ENCODE data around the gene LIMS2. TPM values are rescaled to one million over a fixed set of nuclear protein-coding genes. Genes with fewer than 3 reads are reported as not detected.

LIMS2 gene
- total and polyA plus RNA-seq, 2 of the 8 experiments (the other 6 are each of a cell fraction or from before 2014, with no cell fraction given) = 3.3 to 4.8 TPM

- DNase-seq (ENCODE audit: low read depth in 1 of 2, low spot score in 2 of 2) = no peak
- no peaks in the 10 kb centered on the region for H3K27me3 ChIP-seq (replicated peaks in 1 of 4; ENCODE audit: control insufficient read depth in 3 of 4, extremely low read depth in 1 of 4, insufficient read depth in 3 of 4, low read length in 3 of 4)
- no peak overlapping the region for H3K27ac ChIP-seq (ENCODE audit: low read depth, low read length)
- no peak overlapping the region for H4K91ac ChIP-seq (replicated peaks; ENCODE audit: insufficient read length, low read length)
- no peak overlapping the region for H2BK5ac ChIP-seq (ENCODE audit: low read depth, low read length)
- no peak for FAIRE-seq
- no peak overlapping the region for H3K14ac ChIP-seq (ENCODE audit: insufficient read length)
- ChIA-PET CTCF (ENCODE audit: partially characterized antibody) (no interaction called here), POLR2A (ENCODE audit: partially characterized antibody) (no interaction called here)
- H3K56ac ChIP-seq (replicated peaks; ENCODE audit: insufficient read length, low read depth, low read length) = no peak overlapping the region
- no peak overlapping the region for H2BK15ac ChIP-seq (ENCODE audit: low read length)
- no peaks in the 10 kb centered on the region for H3K9me3 ChIP-seq (ENCODE audit: insufficient read depth in 2 of 2, low read depth in 1 of 2, low read length in 1 of 2)
- H3K23ac ChIP-seq (ENCODE audit: insufficient read length) = no peak overlapping the region
- H3K23me2 ChIP-seq (ENCODE audit: low read depth, low read length) = no peaks in the 10 kb centered on the region
- H2BK12ac ChIP-seq (ENCODE audit: low read depth, low read length) = no peak overlapping the region
- no peak overlapping the region for H3K18ac ChIP-seq (ENCODE audit: extremely low read depth, low read length)
- H4K20me1 ChIP-seq (replicated peaks in 1 of 2; ENCODE audit: control insufficient read depth in 1 of 2, insufficient read depth in 2 of 2, low read length in 2 of 2) = peaks cover 0 to 4% of the 10 kb centered on the region in 2 experiments
- H2BK20ac ChIP-seq (ENCODE audit: low read length) = no peak overlapping the region
- no peak overlapping the region for H4K8ac ChIP-seq (ENCODE audit: extremely low read depth, insufficient read depth, low read length)
- no peak overlapping the region for H3K4me3 ChIP-seq (ENCODE audit: extremely low read depth in 1 of 4, insufficient read depth in 2 of 4, low read depth in 3 of 4, low read length in 4 of 4)
- no peaks in the 10 kb centered on the region for H3K4me1 ChIP-seq (replicated peaks in 1 of 4; ENCODE audit: control insufficient read depth in 3 of 4, insufficient read depth in 4 of 4, low read length in 3 of 4)
- no peak overlapping the region for H3K4ac ChIP-seq (replicated peaks; ENCODE audit: insufficient read length, low read depth, low read length)
- no peaks in the 10 kb centered on the region for H3K79me1 ChIP-seq (ENCODE audit: low read depth, low read length)
- 96% methylated on average over 6 of the region's 6 CpGs; no CpG with 5 or more reads in 1 of the 2 experiments for WGBS, 2 experiments (ENCODE audit: extremely low coverage in 1 of 2, insufficient coverage in 1 of 2, insufficient read length in 1 of 2, insufficient replicate concordance in 2 of 2, low coverage in 1 of 2, low lambda C conversion rate in 2 of 2, missing lambda C conversion rate in 1 of 2)
- H3K9ac ChIP-seq (replicated peaks in 1 of 4; ENCODE audit: extremely low read depth in 1 of 4, low read depth in 3 of 4, low read length in 3 of 4) = no peak overlapping the region; a peak in 1 of 7 replicates
- H2AK5ac ChIP-seq (ENCODE audit: low read depth, low read length) = no peak overlapping the region
- H2BK120ac ChIP-seq (replicated peaks; ENCODE audit: low read depth, low read length) = no peak overlapping the region
- no peak for TF ChIP-seq RXRA (IDR thresholded peaks at IDR 0.05; ENCODE audit: insufficient read depth, low read depth, low read length)
- TF ChIP-seq BRCA1 (IDR thresholded peaks at IDR 0.05; ENCODE audit: low read depth, low read length) = no peak
- no peak for TF ChIP-seq CBX5 (IDR thresholded peaks at IDR 0.05; ENCODE audit: low read depth, low read length)
- H3K4me2 ChIP-seq (ENCODE audit: insufficient read depth in 1 of 2, low read depth in 2 of 2, low read length in 2 of 2) = no peak overlapping the region
- peaks cover 21 to 78% (median 48%) of the 10 kb centered on the region in 4 experiments for H3K36me3 ChIP-seq (ENCODE audit: control insufficient read depth in 2 of 4, insufficient read depth in 4 of 4, low read length in 3 of 4)
- no peak overlapping the region for H4K5ac ChIP-seq (ENCODE audit: insufficient read length, low read depth, low read length)
- H2AFZ ChIP-seq (ENCODE audit: low read length) = no peak overlapping the region
- H3K79me2 ChIP-seq (ENCODE audit: control insufficient read depth in 1 of 2, insufficient read depth in 2 of 2, low read length in 2 of 2) = no peaks in the 10 kb centered on the region; a peak in 1 of 4 replicates
Observed at GRCh38 chr2:127721311-127721977, 46.1 kb upstream of the LIMS2 start.
